Measurements from ENCODE around the gene AGPAT3. TPM values are rescaled to one million over a fixed set of nuclear protein-coding genes. Genes with fewer than 3 reads are reported as not detected.

Gene AGPAT3
- total RNA-seq, 6 experiments from 2014 or later = 56.9 to 111 (median 95.3) TPM

- Histone ChIP-seq H3K9me3 (no peaks in the 10 kb centered on the region), H3K4me1 (no peaks in the 10 kb centered on the region), H3K36me3 (no peaks in the 10 kb centered on the region), H3K27ac (no peak overlapping the region), H3K4me3 (no peak overlapping the region), H3K27me3 (no peaks in the 10 kb centered on the region)
- TF ChIP-seq POLR2A (IDR thresholded peaks at IDR 0.05) (no peak), CTCF (IDR thresholded peaks at IDR 0.05) (no peak)
- ATAC-seq = no peak
- DNase-seq = peak in 1 of 3 donors; percentile 42
- intact Hi-C loops (cut with DNase I) = no loop called here
- 67% methylated on average over 9 of the region's 30 CpGs for WGBS (ENCODE audit: insufficient coverage, low coverage, low lambda C conversion rate, missing lambda C conversion rate)
These were observed 30.7 kb upstream of the AGPAT3 start for GRCh38 chr21:43834146-43834905.

- no peak overlapping the region for H3K27ac ChIP-seq
- DNase-seq (peak in 1 of 3 donors; percentile 10), ATAC-seq (no peak)
- no peaks in the 10 kb centered on the region for H3K9me3 ChIP-seq
- H3K4me1 ChIP-seq = no peaks in the 10 kb centered on the region
- H3K36me3 ChIP-seq = no peaks in the 10 kb centered on the region
- intact Hi-C loops (cut with DNase I) = no loop called here
- no peak overlapping the region for H3K4me3 ChIP-seq
- 42% methylated on average over 3 of the region's 15 CpGs for WGBS (ENCODE audit: insufficient coverage, low coverage, low lambda C conversion rate, missing lambda C conversion rate)
- H3K27me3 ChIP-seq = no peaks in the 10 kb centered on the region
- no peak for TF ChIP-seq CTCF (IDR thresholded peaks at IDR 0.05)
- TF ChIP-seq POLR2A (IDR thresholded peaks at IDR 0.05) = no peak
These were observed 30.0 kb upstream of the AGPAT3 start for GRCh38 chr21:43835050-43835449.

- Histone ChIP-seq H3K4me1 (no peaks in the 10 kb centered on the region), H3K36me3 (no peaks in the 10 kb centered on the region), H3K27ac (no peak overlapping the region), H3K27me3 (no peaks in the 10 kb centered on the region), H3K9me3 (no peaks in the 10 kb centered on the region), H3K4me3 (no peak overlapping the region)
- TF ChIP-seq CTCF (IDR thresholded peaks at IDR 0.05) = no peak
- TF ChIP-seq POLR2A (IDR thresholded peaks at IDR 0.05) = no peak
- ATAC-seq (no peak), DNase-seq (no peak)
- intact Hi-C loops (cut with DNase I) = no loop called here
- WGBS (ENCODE audit: insufficient coverage, low coverage, low lambda C conversion rate, missing lambda C conversion rate) = 87% methylated on average over 4 of the region's 6 CpGs
These were observed 29.2 kb upstream of the AGPAT3 start for GRCh38 chr21:43835861-43836260.

- WGBS (ENCODE audit: insufficient coverage, low coverage, low lambda C conversion rate, missing lambda C conversion rate) = 78% methylated on average over 4 of the region's 6 CpGs
- intact Hi-C loops (cut with DNase I) = no loop called here
- DNase-seq (peak in 1 of 3 donors; percentile 17), ATAC-seq (no peak)
- no peaks in the 10 kb centered on the region for H3K27me3 ChIP-seq
- no peaks in the 10 kb centered on the region for H3K36me3 ChIP-seq
- H3K9me3 ChIP-seq = no peaks in the 10 kb centered on the region
- TF ChIP-seq CTCF (IDR thresholded peaks at IDR 0.05) = no peak
- H3K4me1 ChIP-seq = no peaks in the 10 kb centered on the region
- no peak overlapping the region for H3K4me3 ChIP-seq
- no peak overlapping the region for H3K27ac ChIP-seq
These were observed 28.4 kb upstream of the AGPAT3 start for GRCh38 chr21:43836616-43837015.

Measured in right lobe of liver (tissue), 6 donors.